ENCODE data around the gene PRPSAP2.
"Not testable (repeated sequence)": the region's sequence is repeated elsewhere in the genome, so short reads cannot be mapped to it uniquely, and the experiment has no call there.

PRPSAP2 gene

DNA sequence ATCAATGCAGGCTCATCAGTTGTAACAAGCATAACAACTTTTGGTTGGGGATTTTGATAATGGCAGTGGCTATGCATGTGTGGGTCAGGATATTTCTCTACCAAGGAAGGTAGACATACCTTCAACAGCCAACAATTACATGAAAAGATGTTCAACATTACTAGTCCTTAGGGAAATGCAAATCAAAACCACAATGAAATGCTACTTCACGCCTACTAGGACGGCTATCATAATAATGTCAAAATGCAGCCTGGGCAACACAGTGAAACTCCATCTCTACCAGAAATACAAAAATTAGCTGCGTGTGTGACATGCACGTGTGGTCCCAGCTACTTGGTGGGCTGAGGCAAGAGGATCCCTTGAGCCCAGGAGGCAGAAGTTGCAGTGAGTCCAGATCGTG lies 86.7 kb downstream of the PRPSAP2 start:
- no peak for DNase-seq (ENCODE audit: low read depth)

GRCh38 chr17:18946536-18946935 lies 88.6 kb downstream of the PRPSAP2 start:
- no peak for DNase-seq (ENCODE audit: low read depth)

- no peak for DNase-seq (ENCODE audit: low read depth)
Measured at GRCh38 chr17:18947866-18948265, 89.9 kb downstream of the PRPSAP2 start.

GRCh38 chr17:18948476-18949006 lies 90.6 kb downstream of the PRPSAP2 start:
- no peak for DNase-seq (ENCODE audit: low read depth)

DNA sequence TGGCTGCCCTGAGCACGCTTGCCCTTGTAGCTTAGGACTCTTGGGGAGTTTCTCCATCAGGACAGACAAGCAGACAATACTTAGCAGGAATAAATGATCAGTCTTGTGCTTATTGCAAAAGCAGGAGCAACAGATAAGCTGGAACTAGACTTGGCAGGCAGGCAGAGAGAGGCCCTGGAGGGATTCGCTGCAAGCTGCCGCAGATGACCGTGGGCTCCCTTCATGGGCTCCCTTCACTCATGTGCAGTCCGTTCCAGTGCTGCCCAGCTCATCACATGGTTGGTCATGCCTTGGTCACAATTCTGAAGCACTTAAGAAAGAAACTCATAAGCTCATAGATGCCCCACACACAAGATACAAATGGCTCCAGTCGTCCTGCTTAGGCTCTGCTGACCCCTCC lies 91.6 kb downstream of the PRPSAP2 start:
- no peak for DNase-seq (ENCODE audit: low read depth)

GRCh38 chr17:18950346-18950745 lies 92.4 kb downstream of the PRPSAP2 start:
- DNase-seq (ENCODE audit: low read depth): no peak

DNA sequence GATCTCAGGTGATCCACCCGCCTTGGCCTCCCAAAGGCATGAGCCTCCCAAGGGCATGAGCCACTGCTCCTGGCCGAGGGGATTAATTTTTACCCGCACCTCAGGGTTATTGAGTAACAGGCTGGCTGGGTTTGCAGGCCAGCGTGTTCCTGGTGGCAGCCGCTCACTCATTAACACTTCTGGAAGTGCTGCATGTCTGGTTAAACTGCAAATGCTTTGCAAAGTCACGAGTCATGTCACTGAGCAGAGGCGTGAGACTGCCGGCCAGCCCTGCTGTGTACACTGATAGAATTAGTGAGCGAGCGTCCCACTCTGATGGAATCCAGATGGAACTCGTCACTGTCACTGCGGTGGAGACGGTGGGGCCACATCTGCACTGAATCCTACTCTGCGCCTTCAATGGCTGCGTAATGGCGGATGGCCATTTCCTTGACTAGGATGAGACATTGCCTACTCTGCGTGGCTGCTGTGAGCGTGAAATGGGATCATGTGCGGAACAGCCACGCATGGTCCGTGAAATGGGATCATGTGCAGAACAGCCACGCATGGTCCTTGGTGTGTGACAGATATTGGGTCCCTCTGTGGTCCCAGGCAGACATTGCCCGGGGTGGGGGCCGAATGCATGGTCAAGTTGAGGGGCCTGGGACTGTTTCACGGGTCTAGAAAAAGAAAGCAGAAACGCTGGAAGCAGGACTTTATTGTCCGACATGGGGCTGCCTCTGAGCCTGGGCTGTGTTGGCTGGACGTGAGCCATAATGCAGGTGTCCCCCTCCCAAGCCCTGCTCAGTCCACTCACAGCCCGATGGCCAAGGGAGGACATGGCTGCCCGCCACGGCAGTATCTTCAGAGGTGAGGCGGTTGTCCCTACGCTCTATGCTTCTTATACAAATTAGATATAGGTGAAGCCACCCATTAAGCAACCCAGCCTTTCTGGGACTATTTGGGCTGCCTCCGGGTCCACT lies 93.3 kb downstream of the PRPSAP2 start:
- no peak for DNase-seq (ENCODE audit: low read depth)

DNA sequence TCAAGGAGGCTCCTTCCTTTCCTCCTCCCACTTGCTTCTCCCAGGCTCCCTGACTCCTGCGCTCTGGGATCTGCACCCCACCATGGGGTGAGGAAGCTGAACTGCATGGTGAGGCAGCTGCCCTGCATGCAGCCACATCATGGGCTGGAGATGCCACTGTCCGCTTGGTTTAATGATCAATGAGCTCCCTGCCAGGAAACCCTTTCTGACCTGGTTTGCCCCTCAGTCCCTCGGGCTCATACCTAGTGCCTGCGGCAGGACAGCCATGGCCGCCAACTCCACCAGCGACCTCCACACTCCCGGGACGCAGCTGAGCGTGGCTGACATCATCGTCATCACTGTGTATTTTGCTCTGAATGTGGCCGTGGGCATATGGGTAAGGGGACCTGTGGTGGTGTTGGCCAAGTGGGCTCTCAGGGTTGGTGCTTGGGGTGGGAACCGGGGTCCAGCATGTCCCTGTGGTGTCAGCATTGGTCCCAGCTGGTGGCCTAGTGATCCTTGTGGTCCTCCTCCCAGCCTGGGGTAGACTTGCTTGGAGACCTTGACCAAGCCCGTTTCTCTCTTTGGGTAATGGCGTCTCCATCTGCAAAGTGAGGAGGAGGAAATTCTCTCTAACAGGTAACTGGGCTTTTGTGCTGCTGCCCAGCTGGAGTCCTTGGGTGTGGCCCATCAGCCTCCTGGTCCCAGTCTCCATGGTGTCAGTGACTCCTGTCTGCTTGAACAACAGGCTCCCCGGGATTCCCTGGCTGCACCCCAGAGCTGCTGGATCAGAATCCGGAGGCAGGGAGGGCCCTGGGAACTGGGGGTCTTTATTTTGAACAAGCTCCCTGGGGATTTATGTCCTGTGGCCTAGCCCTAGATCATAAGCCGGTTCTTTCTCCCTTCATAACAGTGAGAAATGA lies 94.3 kb downstream of the PRPSAP2 start, which contains the start of gene SLC5A10:
SLC5A10 (plus strand) TSS at position 225 of the 902 bp plus-strand sequence; CDS start at position 266, 41 bp downstream.
- DNase-seq (ENCODE audit: low read depth): no peak

GRCh38 chr17:18953231-18953728 lies 95.3 kb downstream of the PRPSAP2 start:
- no peak for DNase-seq (ENCODE audit: low read depth)

DNA sequence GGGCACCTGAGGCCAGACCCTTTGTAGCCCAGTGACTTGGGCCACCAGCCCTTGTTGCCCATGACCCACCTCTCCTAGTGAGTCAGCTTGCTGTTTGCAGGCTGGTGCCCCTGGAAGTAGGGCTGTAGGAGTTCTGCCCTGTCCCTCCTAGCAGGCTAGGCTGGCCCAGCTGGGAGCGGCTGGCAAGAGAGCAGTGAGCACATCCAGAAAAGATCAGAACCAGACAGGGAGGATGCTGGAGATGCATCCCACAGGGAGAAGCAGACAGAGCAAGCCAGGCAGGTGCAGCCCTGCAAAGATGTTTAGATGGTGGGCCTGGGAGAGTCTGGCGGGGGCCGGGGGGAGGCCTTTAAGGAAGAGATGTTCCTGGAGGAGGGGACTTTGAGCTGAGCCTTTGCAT lies 96.4 kb downstream of the PRPSAP2 start:
- no peak for DNase-seq (ENCODE audit: low read depth)

GRCh38 chr17:18955009-18955408 lies 97.1 kb downstream of the PRPSAP2 start:
- no peak for DNase-seq (ENCODE audit: low read depth)

DNA sequence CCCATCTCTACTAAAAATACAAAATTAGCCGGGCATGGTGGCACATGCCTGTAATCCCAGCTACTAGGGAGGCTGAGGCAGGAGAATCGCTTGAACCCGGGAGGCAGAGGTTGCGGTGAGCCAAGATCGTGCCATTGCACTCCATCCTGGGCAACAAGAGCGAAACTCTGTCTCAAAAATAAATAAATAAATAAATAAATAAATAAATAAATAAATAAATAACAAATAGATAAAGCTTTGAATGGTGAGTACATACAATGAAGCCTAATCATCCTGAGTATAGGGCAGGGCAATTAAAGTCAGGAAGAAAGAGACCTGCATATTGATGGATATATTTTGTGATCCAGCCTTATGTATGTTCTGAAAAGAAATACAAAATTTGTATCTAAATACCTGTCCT lies 98.1 kb downstream of the PRPSAP2 start:
- not testable (repeated sequence) for DNase-seq (ENCODE audit: low read depth)

- DNase-seq (ENCODE audit: low read depth): no peak
Measured at GRCh38 chr17:18956581-18956980, 98.7 kb downstream of the PRPSAP2 start.

DNA sequence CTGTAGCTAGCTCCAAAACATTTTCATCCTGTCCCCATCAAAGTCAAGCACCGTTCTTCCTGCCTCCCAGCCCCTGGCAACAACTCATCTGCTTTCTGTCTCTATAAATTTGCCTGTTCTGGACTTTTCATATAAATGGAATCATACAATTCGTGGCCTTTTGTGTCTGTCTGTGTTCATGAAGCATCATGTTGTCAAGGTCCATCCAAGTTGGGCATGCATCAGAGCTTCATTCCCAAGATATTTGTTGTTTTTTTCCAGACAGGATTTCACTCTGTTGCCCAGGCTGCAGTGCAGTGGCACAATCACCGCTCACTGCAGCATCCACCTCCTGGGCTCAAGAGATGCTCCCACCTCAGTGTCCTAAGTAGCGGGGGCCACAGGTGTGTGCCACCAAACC lies 99.9 kb downstream of the PRPSAP2 start:
- DNase-seq (ENCODE audit: low read depth): no peak

GRCh38 chr17:18958611-18959010 lies 100.7 kb downstream of the PRPSAP2 start:
- DNase-seq (ENCODE audit: low read depth): no peak

DNA sequence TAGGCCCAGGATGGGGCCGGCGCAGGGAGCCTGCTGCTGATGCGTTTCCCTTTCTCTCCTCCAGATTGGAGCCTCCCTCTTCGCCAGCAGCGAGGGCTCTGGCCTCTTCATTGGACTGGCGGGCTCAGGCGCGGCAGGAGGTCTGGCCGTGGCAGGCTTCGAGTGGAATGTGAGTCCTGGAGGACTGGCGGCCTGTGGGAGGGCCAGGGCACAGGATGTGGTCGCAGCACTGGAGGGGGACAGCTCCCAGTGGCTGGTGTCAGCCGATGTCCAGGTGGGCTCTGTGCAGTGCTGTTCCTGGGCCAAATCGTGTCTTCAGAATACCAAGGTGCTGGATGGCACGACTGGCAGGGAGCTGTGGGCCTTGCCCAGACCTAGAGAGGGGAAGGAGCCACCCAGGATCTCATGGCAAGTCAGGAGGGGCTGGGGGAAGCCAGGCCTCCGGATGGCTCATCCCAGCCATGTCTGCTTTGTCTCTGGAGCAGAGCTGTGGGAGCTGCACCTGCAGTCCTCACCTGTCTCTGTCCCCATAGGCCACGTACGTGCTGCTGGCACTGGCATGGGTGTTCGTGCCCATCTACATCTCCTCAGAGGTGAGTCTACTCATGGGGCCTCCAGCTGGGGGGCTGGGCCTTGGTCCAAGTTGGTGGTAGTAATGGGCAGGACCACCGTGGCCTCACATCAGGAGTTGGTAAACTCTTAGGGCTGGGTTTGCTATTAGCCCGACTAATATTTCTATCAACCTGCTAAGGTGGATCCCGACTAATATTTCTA lies 101.3 kb downstream of the PRPSAP2 start:
- DNase-seq (ENCODE audit: low read depth): no peak

DNA sequence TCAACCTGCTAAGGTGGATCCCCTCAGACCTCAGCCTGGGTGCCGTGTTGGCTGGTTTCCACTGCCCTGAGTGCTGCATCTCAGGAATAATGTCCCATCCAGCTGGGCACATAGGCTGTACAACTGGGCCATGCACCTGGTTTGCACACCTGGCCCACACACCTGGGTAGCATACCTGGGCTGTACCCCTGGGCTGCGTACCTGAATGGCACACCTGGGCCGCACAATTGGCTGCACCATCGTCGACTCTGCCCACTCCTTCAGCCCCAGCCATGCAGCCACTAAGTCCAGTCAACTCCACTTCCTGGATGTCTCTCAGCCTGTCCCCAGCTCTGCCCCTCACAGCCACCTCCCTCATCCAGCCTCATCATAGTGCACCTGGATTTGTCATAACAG lies 101.9 kb downstream of the PRPSAP2 start:
- DNase-seq (ENCODE audit: low read depth): no peak

GRCh38 chr17:18960241-18960665 lies 102.3 kb downstream of the PRPSAP2 start:
- no peak for DNase-seq (ENCODE audit: low read depth)

DNA sequence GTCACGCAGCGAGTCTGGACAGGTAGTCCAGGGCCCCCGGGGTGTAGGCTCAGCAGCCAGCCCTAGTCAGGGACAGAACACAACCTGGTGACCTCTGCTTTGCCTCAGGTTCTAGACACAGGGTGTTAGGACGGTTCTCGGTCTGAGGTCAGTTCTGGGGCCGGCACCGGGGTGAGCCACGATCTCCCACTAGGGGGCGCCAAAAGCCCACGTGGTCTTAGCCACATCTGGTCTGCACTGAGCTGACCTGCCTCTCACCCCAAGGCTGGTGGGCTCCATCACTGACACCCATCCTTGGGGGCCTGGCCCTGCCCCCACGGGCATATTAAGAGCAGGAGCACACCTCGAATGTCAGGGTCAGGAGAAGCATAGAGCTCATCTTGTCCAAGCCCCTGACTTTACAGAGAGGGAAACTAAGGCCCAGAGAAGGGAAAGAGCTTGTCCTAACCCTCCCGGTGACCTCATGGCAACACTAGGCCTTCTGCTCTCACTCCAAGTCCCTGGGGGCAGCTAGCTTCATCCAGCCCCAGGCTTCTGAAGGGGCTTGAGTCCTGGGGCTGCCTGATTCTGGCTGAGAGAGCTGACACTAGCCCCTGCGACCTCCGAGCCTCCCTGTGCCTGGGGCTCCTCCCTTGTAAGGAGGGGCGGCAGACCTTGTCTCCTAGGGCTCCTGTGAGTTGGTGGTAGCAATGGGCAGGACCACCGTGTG lies 103.0 kb downstream of the PRPSAP2 start:
- peak; percentile 64 for DNase-seq (ENCODE audit: low read depth)

DNA sequence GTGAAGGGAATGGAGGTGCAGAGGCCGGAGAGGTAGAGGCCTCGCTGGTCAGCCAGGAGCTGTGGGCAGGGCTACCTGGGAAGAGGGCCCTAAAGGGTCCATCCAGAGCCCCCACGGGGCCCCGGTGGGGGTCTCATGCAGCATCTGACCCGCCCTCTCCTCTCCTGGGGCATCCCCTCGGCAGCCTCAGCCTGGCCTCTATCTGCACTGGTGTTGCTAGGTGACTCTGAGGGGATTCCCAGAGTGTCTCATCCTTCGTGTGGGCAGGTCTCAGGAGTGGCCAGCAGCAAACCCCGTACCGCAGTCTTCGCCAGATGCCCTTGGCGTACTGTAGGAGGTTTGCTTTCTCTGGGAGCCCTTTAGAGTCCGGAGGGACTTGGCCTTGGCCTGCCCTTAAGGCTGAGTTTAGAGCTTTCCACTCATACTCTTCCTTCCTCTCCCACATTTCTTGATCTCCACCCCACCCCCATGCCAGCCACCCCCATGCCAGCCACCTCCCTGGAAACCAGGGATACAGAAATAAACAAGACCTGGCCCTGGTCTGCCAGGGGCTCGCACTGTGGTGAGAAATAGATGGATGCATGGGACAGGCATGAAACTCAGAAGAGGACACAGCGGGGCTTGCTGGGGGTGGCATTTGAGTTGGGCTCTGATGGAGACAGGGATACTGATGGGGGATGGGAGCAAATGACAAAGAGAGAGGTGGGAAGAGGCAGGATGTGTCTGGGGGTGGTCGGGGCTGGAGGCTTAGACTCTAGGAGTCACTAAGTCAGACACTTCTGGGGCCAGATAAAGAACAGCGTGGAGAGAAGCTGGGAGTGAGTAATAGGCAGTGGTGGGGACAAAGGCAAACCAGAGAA lies 103.9 kb downstream of the PRPSAP2 start:
- no peak for DNase-seq (ENCODE audit: low read depth)
